HCT116 (cell line): ENCODE measurements around the gene NTN4. TPM values are rescaled to one million over a fixed set of nuclear protein-coding genes. Genes with fewer than 3 reads are reported as not detected.

ENCODE experiments used
- ATAC-seq: fragments of 200-7000 bp; cut with Tn5 transposase; 2 replicates; pipeline ENCODE4 v1.9.1; 2020; ENCODE audit warnings: mild to moderate bottlenecking, moderate library complexity
- BruUV-seq: library from RNA; stranded (reverse); fragments of 400-500 nt; replicated peaks from 2 replicates; lab custom pipeline; 2021; lab: Mats Ljungman, UMichigan
- CTCF ChIA-PET: fragments of 300-600 bp; sonication (Branson Sonifier 250); formaldehyde crosslinking; loops from one replicate; lab custom pipeline; 2021; ENCODE audit warnings: antibody characterized with exemption; lab: Charles Lee
- POLR2A ChIA-PET: fragments of 300-600, 350-600 bp; sonication (Branson Sonifier 250); formaldehyde crosslinking; loops from one replicate; lab custom pipeline; 2021; ENCODE audit warnings: antibody characterized with exemption; lab: Charles Lee
- RAD21 ChIA-PET, 2 experiments: fragments of 300-600 bp; sonication (Branson Sonifier 250); formaldehyde crosslinking; loops; one replicate each; lab custom pipeline; 2023; ENCODE audit warnings: low total read pairs in 2 of 2; ENCODE audit not compliant: uncharacterized antibody in 2 of 2, unreplicated experiment in 2 of 2, low non-redundant PET in 1 of 2; lab: Charles Lee
- DNase-seq: peaks from one replicate; pipeline ENCODE4 v3.0.0-alpha.2; 2010; ENCODE audit warnings: low read depth, low spot score
- H2AFZ ChIP-seq: fragments of 200-600 bp; shearing (Covaris generic), sonication (generic); 2 replicates; pipeline ENCODE4 v1.6.1; 2017; ENCODE audit warnings: low read depth, mixed run types, mixed read lengths, antibody characterized with exemption, low read length; ENCODE audit not compliant: poor library complexity, severe bottlenecking
- H3K27ac ChIP-seq: 2 replicates; pipeline ENCODE4 v1.5.1; 2012; ENCODE audit warnings: low read depth, low read length
- H3K27me3 ChIP-seq: fragments of 200-600 bp; sonication (generic); 2 replicates; pipeline ENCODE4 v1.6.1; 2016; ENCODE audit warnings: mixed run types, low read length, mixed read lengths; ENCODE audit not compliant: insufficient read depth
- H3K36me3 ChIP-seq, 2 experiments: fragments of 200-500 bp in 1 of 2; fragments of 200-600 bp in 1 of 2; sonication (Bioruptor generic) in 1 of 2; sonication (generic) in 1 of 2; 2 replicates each; pipeline versions ENCODE4 v1.5.1 to v1.6.1; 2014 to 2016; ENCODE audit warnings: low read length in 2 of 2, inconsistent platforms in 1 of 2, mixed read lengths in 1 of 2, mixed run types in 1 of 2; ENCODE audit not compliant: insufficient read depth in 2 of 2, control insufficient read depth in 1 of 2
- H3K4me1 ChIP-seq, 2 experiments: fragments of 200-600 bp in 1 of 2; sonication (generic) in 1 of 2; 2 replicates each; pipeline versions ENCODE4 v1.5.1 to v1.6.1; 2012 to 2017; ENCODE audit warnings: low read length in 2 of 2, inconsistent platforms in 1 of 2, mild to moderate bottlenecking in 1 of 2, mixed read lengths in 1 of 2, mixed run types in 1 of 2, moderate library complexity in 1 of 2; ENCODE audit not compliant: insufficient read depth in 2 of 2, control insufficient read depth in 1 of 2
- H3K4me2 ChIP-seq: fragments of 200-600 bp; sonication (generic); 2 replicates; pipeline ENCODE4 v1.6.1; 2017; ENCODE audit warnings: mixed run types, low read length, mixed read lengths
- H3K4me3 ChIP-seq, 2 experiments: fragments of 200-600 bp in 1 of 2; sonication (generic) in 1 of 2; replicated peaks in 1 of 2; 2 replicates each; pipeline ENCODE4 v1.5.1; 2011 to 2016; ENCODE audit warnings: low read length in 2 of 2, control low read depth in 1 of 2, low read depth in 1 of 2, mild to moderate bottlenecking in 1 of 2, mixed read lengths in 1 of 2, mixed run types in 1 of 2
- H3K79me2 ChIP-seq: fragments of 200-600 bp; sonication (generic); 2 replicates; pipeline ENCODE4 v1.6.1; 2017; ENCODE audit warnings: mild to moderate bottlenecking, mixed run types, low read length, moderate library complexity, mixed read lengths; ENCODE audit not compliant: insufficient read depth
- H3K9ac ChIP-seq: fragments of 200-600 bp; sonication (generic); 2 replicates; pipeline ENCODE4 v1.6.1; 2016; ENCODE audit warnings: low read length, mixed read lengths
- H3K9me2 ChIP-seq: fragments of 200-600 bp; sonication (generic), shearing (Covaris generic); 2 replicates; pipeline ENCODE4 v1.6.1; 2017; ENCODE audit warnings: mixed run types, mild to moderate bottlenecking, moderate library complexity; ENCODE audit not compliant: insufficient read depth
- H3K9me3 ChIP-seq, 2 experiments: fragments of 200-500 bp in 1 of 2; fragments of 200-600 bp in 1 of 2; sonication (Bioruptor generic) in 1 of 2; sonication (generic) in 1 of 2; 2 replicates each; pipeline ENCODE4 v1.6.1; 2014 to 2017; ENCODE audit warnings: low read length in 2 of 2, mixed read lengths in 2 of 2, inconsistent platforms in 1 of 2, low read depth in 1 of 2, mild to moderate bottlenecking in 1 of 2, mixed run types in 1 of 2, moderate library complexity in 1 of 2; ENCODE audit not compliant: control insufficient read depth in 1 of 2, insufficient read depth in 1 of 2
- H4K20me1 ChIP-seq: fragments of 200-600 bp; sonication (generic), shearing (Covaris generic); 2 replicates; pipeline ENCODE4 v1.6.1; 2017; ENCODE audit warnings: mixed run types, mild to moderate bottlenecking, moderate library complexity; ENCODE audit not compliant: insufficient read depth
- CBX3 ChIP-seq: IDR thresholded peaks from 2 replicates; pipeline ENCODE4 v1.6.1; 2012; ENCODE audit warnings: low read depth
- FOSL1 ChIP-seq: IDR thresholded peaks from 2 replicates; pipeline ENCODE4 v1.6.1; 2012; ENCODE audit warnings: low read depth
- JUND ChIP-seq: IDR thresholded peaks from 2 replicates; pipeline ENCODE4 v1.6.1; 2012
- POLR2A ChIP-seq: IDR thresholded peaks from 2 replicates; pipeline ENCODE4 v1.7.0; 2011; ENCODE audit warnings: borderline replicate concordance; ENCODE audit not compliant: insufficient read depth, insufficient read length; ENCODE audit errors: extremely low read depth
- REST ChIP-seq: IDR thresholded peaks from 2 replicates; pipeline ENCODE4 v1.6.1; 2012; ENCODE audit warnings: low read depth
- SP1 ChIP-seq: IDR thresholded peaks from 2 replicates; pipeline ENCODE4 v1.6.1; 2012; ENCODE audit warnings: low read depth
- TCF7L2 ChIP-seq: IDR thresholded peaks from 2 replicates; pipeline ENCODE4 v1.7.0; 2011; ENCODE audit warnings: borderline replicate concordance, inconsistent platforms; ENCODE audit not compliant: insufficient read depth, insufficient read length; ENCODE audit errors: extremely low read depth
- ZBTB33 ChIP-seq: IDR thresholded peaks from 2 replicates; pipeline ENCODE4 v1.6.1; 2011; ENCODE audit warnings: mild to moderate bottlenecking, low read length, moderate library complexity; ENCODE audit not compliant: insufficient replicate concordance; ENCODE audit errors: extremely low read depth
- ZFX ChIP-seq: fragments of 450-650 bp; IDR thresholded peaks from 2 replicates; pipeline ENCODE4 v1.6.1; 2017
- intact Hi-C: fragments of 100-400 bp; cut with micrococcal nuclease; formaldehyde crosslinking; loops from 2 replicates; pipeline ENCODE4 v1.10.0; 2022
- total RNA-seq: library from RNA; stranded (reverse); gene quantifications from one replicate; pipeline ENCODE4 v1.2.1, GENCODE V29; 2021; ENCODE audit not compliant: unreplicated experiment
- TF ChIP-seq, protein P1 (sequence below): IDR thresholded peaks from 2 replicates; pipeline ENCODE4 v1.6.1; 2012
- TF ChIP-seq, protein P2 (sequence below), 3 experiments: fragments of 200-600 bp in 1 of 3; sonication (generic) in 1 of 3; IDR thresholded peaks in 2 of 3; conservative IDR thresholded peaks in 1 of 3; 2 replicates each; pipeline ENCODE4 v1.5.1; 2012 to 2017; ENCODE audit warnings: low read depth in 2 of 3, low read length in 2 of 3, antibody characterized with exemption in 1 of 3, borderline replicate concordance in 1 of 3, control low read depth in 1 of 3, mild to moderate bottlenecking in 1 of 3, mixed read lengths in 1 of 3, mixed run types in 1 of 3, moderate library complexity in 1 of 3; ENCODE audit not compliant: insufficient read depth in 1 of 3

The NTN4 gene
- total RNA-seq, 1 experiment from 2014 or later, result 4.3 TPM

GRCh38 chr12:95690861-95691635, 99.5 kb downstream of the NTN4 start:
- no TSS peak for BruUV-seq
- CTCF ChIA-PET, result no interaction called here
- H3K9me3 ChIP-seq, result no peaks in the 10 kb centered on the region

More at GRCh38 chr12:95690861-95691635, 99.5 kb downstream of the NTN4 start:
- Histone ChIP-seq H3K36me3 (no peaks in the 10 kb centered on the region), H3K27me3 (no peaks in the 10 kb centered on the region), H3K9ac (no peak overlapping the region), H3K4me1 (no peaks in the 10 kb centered on the region), H4K20me1 (no peaks in the 10 kb centered on the region), H2AFZ (no peak overlapping the region), H3K4me2 (no peak overlapping the region), H3K79me2 (no peaks in the 10 kb centered on the region), H3K4me3 (no peak overlapping the region), H3K9me2 (no peaks in the 10 kb centered on the region), H3K27ac (no peak overlapping the region)
- POLR2A ChIA-PET, result no interaction called here
- TF ChIP-seq, protein P1, sequence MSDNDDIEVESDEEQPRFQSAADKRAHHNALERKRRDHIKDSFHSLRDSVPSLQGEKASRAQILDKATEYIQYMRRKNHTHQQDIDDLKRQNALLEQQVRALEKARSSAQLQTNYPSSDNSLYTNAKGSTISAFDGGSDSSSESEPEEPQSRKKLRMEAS, result no peak
- TF ChIP-seq FOSL1 (no peak), REST (no peak), SP1 (no peak), ZBTB33 (no peak), POLR2A (no peak), TCF7L2 (no peak), JUND (no peak), CBX3 (no peak), ZFX (no peak)
- TF ChIP-seq, protein P2, sequence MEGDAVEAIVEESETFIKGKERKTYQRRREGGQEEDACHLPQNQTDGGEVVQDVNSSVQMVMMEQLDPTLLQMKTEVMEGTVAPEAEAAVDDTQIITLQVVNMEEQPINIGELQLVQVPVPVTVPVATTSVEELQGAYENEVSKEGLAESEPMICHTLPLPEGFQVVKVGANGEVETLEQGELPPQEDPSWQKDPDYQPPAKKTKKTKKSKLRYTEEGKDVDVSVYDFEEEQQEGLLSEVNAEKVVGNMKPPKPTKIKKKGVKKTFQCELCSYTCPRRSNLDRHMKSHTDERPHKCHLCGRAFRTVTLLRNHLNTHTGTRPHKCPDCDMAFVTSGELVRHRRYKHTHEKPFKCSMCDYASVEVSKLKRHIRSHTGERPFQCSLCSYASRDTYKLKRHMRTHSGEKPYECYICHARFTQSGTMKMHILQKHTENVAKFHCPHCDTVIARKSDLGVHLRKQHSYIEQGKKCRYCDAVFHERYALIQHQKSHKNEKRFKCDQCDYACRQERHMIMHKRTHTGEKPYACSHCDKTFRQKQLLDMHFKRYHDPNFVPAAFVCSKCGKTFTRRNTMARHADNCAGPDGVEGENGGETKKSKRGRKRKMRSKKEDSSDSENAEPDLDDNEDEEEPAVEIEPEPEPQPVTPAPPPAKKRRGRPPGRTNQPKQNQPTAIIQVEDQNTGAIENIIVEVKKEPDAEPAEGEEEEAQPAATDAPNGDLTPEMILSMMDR (IDR thresholded peaks at IDR 0.05 in 2 of 3, conservative IDR thresholded peaks at IDR 0.05 in 1 of 3; ENCODE audit: borderline replicate concordance in 1 of 3, insufficient read depth in 1 of 3, low read depth in 2 of 3, low read length in 2 of 3), result no peak
- RAD21 ChIA-PET, result no interaction called here
- DNase-seq, result no peak
- intact Hi-C loops, result no loop called here
- no peak for ATAC-seq
